ENCODE data around the gene MRPL54.

The MRPL54 gene

DNA sequence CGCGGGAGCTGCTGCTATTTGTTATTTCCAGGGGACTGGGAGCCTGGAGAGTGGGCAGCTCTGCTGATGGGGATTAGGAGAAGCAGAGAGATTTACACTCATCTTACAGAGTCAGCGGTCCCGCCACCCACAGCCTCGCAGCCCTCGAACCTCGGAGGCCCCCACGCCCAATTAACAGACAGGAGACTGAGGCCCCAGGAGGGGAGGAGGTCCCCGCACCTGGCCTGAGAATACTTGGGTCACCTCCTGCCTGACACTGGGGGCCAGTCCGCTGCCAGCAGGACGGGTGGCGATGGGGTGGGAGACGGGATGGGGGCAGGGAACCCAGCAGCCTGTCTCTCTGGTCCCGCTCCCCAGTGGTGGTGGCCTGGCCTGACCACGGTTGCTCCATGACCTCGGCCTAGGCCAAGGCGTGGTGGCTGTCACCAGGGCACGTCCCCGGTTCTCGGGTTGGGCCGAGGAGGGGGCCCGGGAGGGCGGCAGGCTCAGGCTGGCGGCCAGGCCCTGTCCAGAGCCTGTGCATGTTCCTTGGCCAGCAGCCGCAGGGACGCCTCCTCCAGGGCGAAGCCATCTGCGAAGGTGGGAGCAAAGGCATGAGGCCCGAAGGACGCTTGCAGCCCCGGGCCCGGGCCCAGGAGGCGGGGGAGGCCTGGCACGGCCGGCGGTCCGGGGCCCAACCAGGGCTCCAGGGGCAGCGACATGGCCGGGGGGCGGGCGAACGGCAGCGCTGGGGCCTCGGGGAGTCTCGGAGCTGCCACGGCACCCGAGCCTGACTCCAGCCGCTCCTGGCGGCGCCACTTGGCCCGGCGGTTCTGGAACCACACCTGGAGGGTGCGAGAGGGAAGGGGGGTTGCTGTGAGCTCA, 7.9 kb downstream of the MRPL54 start:
- no peak for ATAC-seq

DNA sequence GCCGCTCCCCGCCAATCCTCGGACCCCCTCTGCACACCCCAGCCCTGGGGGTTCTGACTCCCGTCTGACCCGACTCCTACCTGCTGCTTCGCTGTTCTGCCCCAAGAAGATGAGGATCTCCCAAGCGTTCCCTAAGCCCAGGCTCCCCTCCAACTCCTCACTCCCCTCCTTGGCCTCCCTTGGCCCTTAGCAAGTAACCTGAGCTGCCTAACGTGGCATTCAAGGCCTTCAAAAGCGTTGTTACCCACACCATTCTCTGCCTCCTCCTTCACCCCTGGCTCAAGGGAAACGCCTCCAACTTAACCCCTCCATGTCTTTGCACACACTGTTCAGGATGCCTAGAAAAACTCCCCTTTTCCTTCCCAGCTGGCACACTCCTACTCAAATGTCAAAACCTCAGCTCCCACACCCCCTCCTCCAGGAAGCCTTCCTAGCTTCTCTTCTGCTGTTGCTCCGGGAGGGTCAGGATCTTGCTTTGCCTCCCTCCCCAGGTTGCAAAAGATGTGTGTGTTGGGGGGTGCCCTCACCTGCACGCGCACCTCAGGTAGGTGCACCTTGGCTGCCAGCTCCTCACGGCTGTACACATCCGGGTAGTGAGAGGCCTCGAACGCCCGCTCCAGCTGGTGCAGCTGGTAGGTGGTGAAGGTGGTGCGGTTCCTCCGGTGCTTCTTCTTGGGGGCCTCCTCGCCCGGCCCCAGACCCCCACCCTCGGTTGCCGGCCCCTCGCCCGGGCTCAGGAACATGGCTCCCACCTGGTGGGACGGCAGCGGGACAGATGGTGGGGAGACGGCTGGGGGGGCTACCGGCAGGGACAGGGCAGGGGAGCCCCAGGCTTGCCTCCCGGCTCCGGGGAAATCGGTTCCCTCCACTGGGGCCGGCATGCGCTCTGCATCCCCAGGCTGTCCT, 8.8 kb downstream of the MRPL54 start:
- no peak for ATAC-seq

DNA sequence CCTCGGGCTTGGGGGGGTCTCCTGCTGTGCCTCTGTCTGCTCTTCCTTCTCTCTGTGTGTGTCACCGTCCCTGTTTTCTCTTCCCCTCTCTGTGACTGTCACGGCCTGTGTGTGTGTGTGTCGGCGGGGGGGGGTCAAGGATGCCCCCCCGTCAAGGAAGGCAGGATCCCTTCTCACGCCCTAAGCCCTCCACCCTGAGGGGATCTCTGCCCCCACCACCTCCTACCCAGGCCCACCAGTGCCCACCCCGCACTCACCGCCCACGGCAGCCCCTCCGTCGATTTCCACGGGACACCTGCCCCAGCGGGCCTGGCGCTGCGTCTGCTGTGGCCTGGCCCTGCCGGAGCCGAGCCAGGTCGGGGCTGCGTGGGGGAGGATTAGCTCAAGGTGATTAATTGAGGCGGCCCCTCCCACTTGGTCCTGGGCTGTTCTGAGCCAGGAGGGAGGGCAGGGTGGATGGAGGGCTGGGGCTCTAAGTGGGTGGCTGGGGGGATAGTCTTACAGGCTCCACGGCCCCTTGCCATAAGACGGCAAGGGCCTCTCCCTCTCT, 9.5 kb downstream of the MRPL54 start, which contains the start of gene RAX2:
TSS of gene RAX2 (minus strand) at position 323 of the 550 bp plus-strand sequence. CDS start 486 bp downstream, outside the sequence.
- ATAC-seq: no peak

DNA sequence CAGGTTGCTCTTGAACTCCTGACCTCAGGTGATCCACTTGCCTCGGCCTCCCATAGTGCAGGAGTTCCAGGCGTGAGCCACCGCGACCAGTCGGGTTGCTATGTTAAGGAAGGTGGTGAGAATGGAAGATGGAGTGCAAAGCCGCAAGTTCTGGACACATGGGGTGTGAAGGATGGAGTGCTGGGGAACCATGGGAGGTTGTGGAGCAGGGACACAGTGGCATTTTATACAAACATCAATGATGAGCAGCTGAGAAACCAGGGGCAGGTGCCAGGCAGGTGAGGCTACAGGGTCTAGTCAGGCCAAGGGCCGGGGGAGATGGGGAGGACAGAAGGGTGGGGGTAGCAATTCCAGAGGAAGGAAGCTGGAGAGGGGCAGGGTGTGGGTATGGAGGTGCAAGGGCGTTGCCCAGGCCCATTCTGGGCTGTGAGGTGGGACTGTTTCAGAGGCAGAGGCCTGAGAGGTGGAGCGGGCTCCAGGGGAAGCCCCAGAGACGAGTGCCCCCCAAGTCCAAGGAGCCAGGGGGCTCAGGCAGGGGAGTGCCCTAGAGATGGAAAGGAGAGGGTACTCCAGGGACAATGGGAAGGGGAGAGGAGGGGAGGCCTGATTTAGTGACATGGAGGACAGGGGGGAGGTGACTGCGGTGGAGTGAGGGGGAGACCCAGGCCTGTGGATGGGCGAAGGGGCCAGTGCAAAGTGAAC, 11.5 kb downstream of the MRPL54 start:
- ATAC-seq: no peak

GRCh38 chr19:3774621-3775373, 12.3 kb downstream of the MRPL54 start:
- ATAC-seq: no peak

- ATAC-seq: no peak
Observed at GRCh38 chr19:3775374-3775711, 12.9 kb downstream of the MRPL54 start.

- no peak for ATAC-seq
Observed at GRCh38 chr19:3775831-3776230, 13.3 kb downstream of the MRPL54 start.

- ATAC-seq: no peak
Observed at GRCh38 chr19:3776479-3777040, 14.1 kb downstream of the MRPL54 start.

DNA sequence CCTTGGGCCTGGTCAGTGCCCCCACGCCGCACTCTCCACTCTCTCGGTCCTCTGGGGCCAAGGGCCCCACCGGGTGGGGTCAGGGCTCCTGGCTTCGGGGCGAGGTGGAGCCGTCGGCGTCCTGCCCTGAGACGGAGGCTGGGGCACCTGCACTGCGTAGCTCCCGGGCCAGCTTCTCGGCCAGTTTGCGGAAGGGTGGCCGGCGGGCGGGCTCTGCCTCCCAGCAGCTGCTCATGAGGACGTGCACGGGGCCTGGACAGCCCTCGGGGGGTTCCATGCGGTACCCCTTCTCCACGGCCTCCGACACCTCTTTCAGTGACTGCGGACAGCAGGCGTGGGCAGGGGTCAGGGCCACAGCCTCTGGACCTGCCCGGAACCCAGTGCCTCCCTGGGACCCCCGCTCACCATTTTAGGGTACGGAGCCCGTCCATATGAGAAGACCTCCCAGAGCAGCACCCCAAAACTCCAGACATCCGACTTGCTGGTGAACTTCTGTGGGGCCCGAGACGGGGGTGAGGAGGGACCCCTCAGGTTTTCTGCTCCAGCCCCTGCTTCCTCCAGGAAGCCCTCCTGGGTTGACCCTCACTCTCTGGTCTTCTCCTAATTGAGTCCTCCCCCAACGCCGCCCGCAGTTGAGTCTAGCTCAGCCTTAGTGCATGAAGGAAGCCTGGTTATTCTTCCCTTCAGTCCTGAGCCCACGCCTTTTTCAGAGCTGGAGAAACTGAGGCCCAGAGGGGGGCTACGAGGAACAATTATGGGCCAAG, 15.8 kb downstream of the MRPL54 start:
- ATAC-seq: no peak

- no peak for ATAC-seq
Observed at GRCh38 chr19:3778899-3779723, 16.6 kb downstream of the MRPL54 start.

DNA sequence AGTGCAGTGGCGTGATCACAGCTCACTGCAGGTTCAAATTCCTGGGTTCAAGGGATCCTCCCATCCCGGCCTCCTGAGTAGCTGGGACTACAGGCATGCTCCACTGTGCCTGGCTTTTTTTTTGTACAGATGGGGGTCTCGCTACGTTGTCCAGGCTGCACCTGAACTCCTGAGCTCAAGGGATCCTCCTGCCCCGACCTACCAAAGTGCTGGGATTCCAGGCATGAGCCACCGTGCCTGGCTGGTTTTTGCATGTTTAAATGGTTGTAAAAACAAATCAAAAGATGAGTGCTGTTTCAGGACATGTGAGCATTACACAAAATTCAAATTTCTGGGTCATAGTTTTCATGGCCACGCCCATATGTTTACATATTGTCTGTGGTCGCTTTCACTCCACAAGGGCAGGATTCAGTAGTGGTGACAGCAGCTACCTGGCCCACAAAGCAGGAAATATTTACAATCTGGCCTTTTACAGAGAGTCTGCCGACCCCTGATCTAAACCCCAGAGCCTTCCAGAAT, 18.4 kb downstream of the MRPL54 start:
- ATAC-seq: no peak

- ATAC-seq: no peak
Observed at GRCh38 chr19:3781603-3782002, 19.1 kb downstream of the MRPL54 start.

DNA sequence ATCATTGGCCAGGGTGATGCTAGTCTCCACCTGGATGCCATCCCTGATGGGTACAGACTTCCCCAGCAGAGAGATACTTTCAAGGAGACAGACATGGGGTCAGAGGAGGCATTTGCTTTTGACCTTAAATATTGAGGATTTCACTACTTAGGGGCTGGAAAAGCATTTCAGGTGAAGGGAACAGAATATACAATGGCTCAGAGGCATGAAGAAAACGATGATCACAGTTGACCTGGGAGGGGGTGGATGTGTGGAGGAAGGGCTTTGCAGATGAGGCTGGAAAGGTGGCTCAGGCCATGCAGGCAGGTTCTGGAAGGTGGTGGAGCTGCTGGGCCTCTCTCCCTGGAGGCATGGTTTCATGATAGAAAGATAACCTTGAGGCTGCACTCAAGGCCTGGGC, 19.8 kb downstream of the MRPL54 start:
- ATAC-seq: no peak

DNA sequence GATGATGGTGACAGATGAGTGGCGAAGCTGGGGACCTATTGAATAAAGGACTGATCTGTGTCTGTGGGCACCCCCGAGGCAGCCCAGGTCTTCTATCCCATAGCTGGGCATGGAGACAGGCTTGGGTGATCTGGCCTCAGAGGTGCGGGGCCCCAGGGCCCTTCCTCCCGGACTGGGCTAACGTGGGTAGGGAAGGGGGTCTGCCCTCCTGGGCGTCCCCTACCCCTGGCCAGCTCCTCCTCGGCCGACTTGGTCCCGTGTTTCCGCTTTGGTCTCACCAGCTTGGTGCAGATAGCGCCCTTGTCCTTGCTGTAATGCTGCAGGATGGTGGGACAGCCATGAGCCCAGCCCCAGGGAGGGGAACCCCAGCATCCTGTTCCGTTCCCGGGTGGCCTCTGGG, 20.4 kb downstream of the MRPL54 start:
- ATAC-seq: no peak

GRCh38 chr19:3783660-3784584, 21.4 kb downstream of the MRPL54 start:
- ATAC-seq: peak in 1 of 2 donors; percentile 36

DNA sequence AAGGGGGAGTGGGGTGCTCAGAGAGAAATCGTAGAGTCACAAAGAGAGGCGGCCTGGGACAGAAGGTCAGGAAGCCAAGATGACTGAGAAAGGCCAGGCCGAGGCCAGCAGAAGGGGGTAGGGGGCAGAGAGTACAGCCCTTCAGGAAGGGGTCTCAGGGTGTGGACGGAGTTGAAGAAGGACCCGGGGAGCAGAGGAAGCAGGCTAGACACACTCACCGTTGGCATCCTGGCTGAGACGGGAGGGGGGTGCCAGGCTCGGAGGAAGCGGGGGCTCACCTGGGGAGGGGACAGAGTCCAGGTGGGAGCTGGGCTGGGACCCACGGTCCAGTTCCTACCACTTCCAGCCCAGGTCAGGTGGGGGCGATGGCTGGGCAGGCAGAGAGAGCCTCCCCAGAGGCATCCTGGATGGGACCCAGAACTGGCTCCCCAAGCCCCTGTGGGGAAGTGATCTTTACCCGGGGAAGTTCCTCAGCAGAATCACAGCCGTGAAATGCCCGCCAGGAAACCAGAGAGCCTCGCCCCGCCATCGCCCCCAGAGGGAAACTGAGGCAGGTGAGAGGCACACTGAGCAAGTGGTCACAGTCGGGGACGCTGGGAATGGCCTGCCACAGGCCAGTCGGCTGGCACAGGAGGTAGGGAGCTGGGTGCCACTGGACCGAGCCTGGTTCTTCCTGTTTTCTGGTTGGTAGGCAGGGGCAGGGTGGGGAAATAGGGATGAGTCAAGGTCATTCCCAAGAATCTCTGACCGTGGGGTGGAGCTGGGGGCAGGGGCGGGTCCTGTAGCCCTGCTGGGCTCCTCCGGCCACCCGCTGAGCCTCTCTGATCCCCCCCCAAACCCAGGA, 22.3 kb downstream of the MRPL54 start:
- ATAC-seq: no peak

GRCh38 chr19:3785451-3785937, 23.0 kb downstream of the MRPL54 start:
- peak; percentile 8 to 23 for ATAC-seq

Data from activated CD4-positive, CD25-positive, alpha-beta regulatory T cell treated with anti-CD3 and anti-CD28 coated beads, Interleukin-2, amount 50 U/mL, for 24 hours (primary cell).